Measurements from ENCODE around the gene GGA2. TPM values are rescaled to one million over a fixed set of nuclear protein-coding genes. Genes with fewer than 3 reads are reported as not detected.

GGA2 gene
- total RNA-seq, 2 experiments from 2014 or later, result 90.4 to 95.6 TPM

- CTCF ChIA-PET, result interaction anchor here (1.0 kb wide), 2 partner anchors 25 to 51 kb away, joined by 3 to 4 read pairs; partner anchors contain the start of genes EARS2 and UBFD1
- POLR2A ChIA-PET, result no interaction called here
Observed at GRCh38 chr16:23506606-23506994, 3.7 kb downstream of the GGA2 start.

- ChIA-PET POLR2A (interaction anchor here (0.6 kb wide), 1 partner anchor 122 kb away, joined by 6 read pairs; no protein-coding TSS in a partner anchor), CTCF (interaction anchor here (1.0 kb wide), 2 partner anchors 24 to 52 kb away, joined by 3 to 4 read pairs; partner anchors contain the start of genes EARS2 and UBFD1)
Observed at GRCh38 chr16:23505671-23506605, 4.4 kb downstream of the GGA2 start.

- ChIA-PET CTCF (interaction anchor here (1.0 to 1.6 kb wide), 2 partner anchors 52 to 53 kb away, joined by 4 to 5 read pairs; partner anchors contain the start of genes EARS2 and UBFD1), POLR2A (interaction anchor here (0.6 to 0.9 kb wide), 2 partner anchors 23 to 121 kb away, joined by 6 to 7 read pairs; no protein-coding TSS in a partner anchor)
Observed at GRCh38 chr16:23505180-23505665, 5.1 kb downstream of the GGA2 start.

GRCh38 chr16:23504453-23505179 lies 5.7 kb downstream of the GGA2 start:
- CTCF ChIA-PET, result interaction anchor here (0.5 to 1.6 kb wide), 2 partner anchors 53 to 111 kb away, joined by 4 to 5 read pairs; partner anchors contain the start of gene UBFD1
- POLR2A ChIA-PET, result interaction anchor here (0.8 to 0.9 kb wide), 2 partner anchors 22 to 53 kb away, joined by 3 to 7 read pairs; partner anchors contain the start of genes EARS2 and UBFD1

- ChIA-PET POLR2A (interaction anchor here (0.5 to 0.9 kb wide), 3 partner anchors 21 to 1691 kb away, joined by 3 to 7 read pairs (median 5); partner anchors contain the start of genes EARS2 and UBFD1), CTCF (interaction anchor here (0.7 to 1.6 kb wide), 2 partner anchors 13 to 54 kb away, joined by 3 to 5 read pairs; partner anchors contain the start of gene UBFD1)
Observed at GRCh38 chr16:23504076-23504452, 6.2 kb downstream of the GGA2 start.

- CTCF ChIA-PET, result no interaction called here
- POLR2A ChIA-PET, result no interaction called here
Observed at GRCh38 chr16:23502466-23502865, 7.8 kb downstream of the GGA2 start.

GRCh38 chr16:23501291-23501690 lies 9.0 kb downstream of the GGA2 start:
- POLR2A ChIA-PET, result no interaction called here
- CTCF ChIA-PET, result no interaction called here

GRCh38 chr16:23500862-23501225 lies 9.4 kb downstream of the GGA2 start:
- CTCF ChIA-PET, result no interaction called here
- POLR2A ChIA-PET, result no interaction called here

- POLR2A ChIA-PET, result no interaction called here
- CTCF ChIA-PET, result no interaction called here
Observed at GRCh38 chr16:23500212-23500861, 10.0 kb downstream of the GGA2 start.

GRCh38 chr16:23499801-23500200 lies 10.5 kb downstream of the GGA2 start:
- ChIA-PET POLR2A (no interaction called here), CTCF (no interaction called here)

- ChIA-PET POLR2A (no interaction called here), CTCF (no interaction called here)
Observed at GRCh38 chr16:23498863-23499262, 11.4 kb downstream of the GGA2 start.

- ChIA-PET POLR2A (no interaction called here), CTCF (no interaction called here)
Observed at GRCh38 chr16:23497543-23497868, 12.8 kb downstream of the GGA2 start.

- ChIA-PET CTCF (interaction anchor here (0.6 kb wide), 1 partner anchor 133 kb away, joined by 3 read pairs; no protein-coding TSS in a partner anchor), POLR2A (no interaction called here)
Observed at GRCh38 chr16:23496821-23497542, 13.3 kb downstream of the GGA2 start.

- ChIA-PET POLR2A (no interaction called here), CTCF (interaction anchor here (1.1 kb wide), 1 partner anchor 13 kb away, joined by 3 read pairs; no protein-coding TSS in a partner anchor)
Observed at GRCh38 chr16:23495671-23496070, 14.6 kb downstream of the GGA2 start.

- ChIA-PET POLR2A (no interaction called here), CTCF (no interaction called here)
Observed at GRCh38 chr16:23494188-23494587, 16.1 kb downstream of the GGA2 start.

GRCh38 chr16:23491490-23492391 lies 18.6 kb downstream of the GGA2 start:
- CTCF ChIA-PET, result interaction anchor here (0.6 to 1.4 kb wide), 2 partner anchors 9 to 39 kb away, joined by 3 to 5 read pairs; no protein-coding TSS in a partner anchor
- POLR2A ChIA-PET, result interaction anchor here (0.7 kb wide), 1 partner anchor 26 kb away, joined by 3 read pairs; no protein-coding TSS in a partner anchor

- ChIA-PET CTCF (no interaction called here), POLR2A (no interaction called here)
Observed at GRCh38 chr16:23486480-23486879, 23.8 kb downstream of the GGA2 start.

- POLR2A ChIA-PET, result no interaction called here
- CTCF ChIA-PET, result no interaction called here
Observed at GRCh38 chr16:23485841-23486240, 24.5 kb downstream of the GGA2 start.

All from activated CD8-positive, alpha-beta memory T cell treated with anti-CD3 and anti-CD28 coated beads for 36 hours (primary cell).